ENCODE measurements around the gene CFI.
A peak's percentile ranks its signal among the peaks of the same experiment; 100 is the strongest.

The CFI gene

DNA sequence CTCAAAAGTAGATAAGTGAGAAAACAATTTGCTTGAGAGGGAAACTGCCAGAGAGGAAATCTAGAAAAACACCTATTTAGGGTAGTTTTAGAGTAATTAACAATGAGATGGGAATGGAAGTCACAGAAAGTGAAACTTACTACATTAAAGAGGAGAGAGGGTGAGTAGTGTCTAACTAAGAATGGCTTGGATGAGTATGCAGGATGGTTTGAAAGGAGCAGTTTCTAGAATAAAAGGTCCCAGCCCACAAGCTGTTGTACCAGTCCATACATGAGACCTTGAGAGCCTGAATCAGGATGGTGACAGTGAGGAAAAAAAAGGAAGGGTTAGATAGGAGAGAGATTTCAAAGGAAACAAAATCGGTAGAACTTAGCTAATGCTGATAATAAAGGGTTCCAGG is 15.1 kb upstream of the CFI start:
- Histone ChIP-seq H3K9me3 (ENCODE audit: control insufficient read depth, low read depth, low read length) (no peaks in the 10 kb centered on the region), H3K27ac (ENCODE audit: low read length) (no peak overlapping the region), H3K9ac (ENCODE audit: low read length) (peak overlapping the region; percentile 87), H3K27me3 (ENCODE audit: control insufficient read depth, insufficient read depth, low read length) (no peaks in the 10 kb centered on the region), H3K4me1 (ENCODE audit: control insufficient read depth, low read depth, low read length) (peaks cover 8% of the 10 kb centered on the region), H3K36me3 (ENCODE audit: control insufficient read depth, low read depth, low read length) (peaks cover 46% of the 10 kb centered on the region), H3K4me3 (ENCODE audit: low read length) (peak overlapping the region; percentile 84)

DNA sequence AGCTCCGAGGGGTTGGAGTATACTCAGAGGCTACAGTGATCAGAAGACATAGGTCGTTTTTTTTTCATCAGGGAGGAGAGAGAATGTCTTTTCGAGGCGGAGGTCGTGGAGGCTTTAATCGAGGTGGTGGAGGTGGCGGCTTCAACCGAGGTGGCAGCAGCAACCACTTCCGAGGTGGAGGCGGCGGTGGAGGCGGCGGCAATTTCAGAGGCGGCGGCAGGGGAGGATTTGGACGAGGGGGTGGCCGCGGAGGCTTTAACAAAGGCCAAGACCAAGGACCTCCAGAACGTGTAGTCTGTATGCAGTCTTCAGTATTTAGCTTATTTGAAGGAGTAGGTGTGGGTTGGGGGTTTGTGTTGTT is 14.3 kb upstream of the CFI start:
- H3K27me3 ChIP-seq (ENCODE audit: control insufficient read depth, insufficient read depth, low read length) = no peaks in the 10 kb centered on the region
- H3K36me3 ChIP-seq (ENCODE audit: control insufficient read depth, low read depth, low read length) = peaks cover 38% of the 10 kb centered on the region
- peaks cover 8% of the 10 kb centered on the region for H3K4me1 ChIP-seq (ENCODE audit: control insufficient read depth, low read depth, low read length)
- H3K9me3 ChIP-seq (ENCODE audit: control insufficient read depth, low read depth, low read length) = no peaks in the 10 kb centered on the region
- H3K4me3 ChIP-seq (ENCODE audit: low read length) = peak overlapping the region; percentile 84
- peak overlapping the region; percentile 87 for H3K9ac ChIP-seq (ENCODE audit: low read length)
- H3K27ac ChIP-seq (ENCODE audit: low read length) = peak overlapping the region; percentile 93

DNA sequence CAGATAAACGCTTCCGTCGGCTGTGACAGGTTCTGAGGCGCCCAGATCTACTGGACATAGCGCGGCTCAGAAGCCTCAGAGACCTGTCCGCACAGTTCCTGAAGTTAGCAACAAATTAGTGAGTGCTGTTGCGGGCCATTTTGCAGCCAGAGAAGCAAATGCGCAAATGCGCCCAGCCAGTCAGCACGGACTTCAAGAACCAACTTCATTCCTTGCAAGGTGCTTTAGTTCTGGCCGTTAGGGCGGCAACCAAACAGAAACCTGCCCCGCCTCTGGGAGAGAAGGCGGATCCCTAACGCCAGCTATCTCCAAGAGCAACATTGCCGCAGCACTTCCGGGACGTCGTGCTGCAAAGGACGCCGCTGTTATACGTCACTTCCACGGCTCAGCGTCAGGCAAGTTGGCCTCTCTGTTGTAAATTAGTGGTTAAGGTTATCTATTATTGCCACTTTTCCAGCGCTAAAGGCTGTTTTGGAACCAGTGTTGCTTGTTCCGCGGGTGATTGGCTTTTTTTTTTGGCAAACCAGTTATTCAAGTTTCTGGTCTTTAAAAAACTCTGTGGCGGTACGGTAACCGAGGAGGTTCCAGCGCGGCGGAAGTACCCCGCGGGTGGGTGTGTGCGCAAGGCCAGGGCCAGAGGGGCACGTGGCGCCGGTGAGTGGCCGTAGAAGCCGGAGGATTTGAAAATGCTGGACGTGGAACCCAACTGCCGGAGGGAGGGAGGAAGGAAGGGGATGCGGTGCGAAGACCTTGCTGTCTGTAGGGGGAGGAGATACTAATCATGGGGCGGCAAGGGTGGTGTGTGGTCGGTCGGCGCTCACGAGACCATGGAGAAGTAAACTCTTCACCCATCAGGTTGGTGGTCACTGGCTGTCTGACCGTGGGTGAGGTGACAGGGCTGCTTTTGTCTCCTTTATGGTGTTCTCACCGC is 13.6 kb upstream of the CFI start, which contains the start of gene GAR1:
Gene GAR1 (plus strand): TSS at position 612 of the 931 bp plus-strand sequence. CDS start 403 bp downstream, outside the sequence.
- no peaks in the 10 kb centered on the region for H3K27me3 ChIP-seq (ENCODE audit: control insufficient read depth, insufficient read depth, low read length)
- peak within 1 kb of the TSS; percentile 84 for H3K4me3 ChIP-seq (ENCODE audit: low read length)
- peak within 1 kb of the TSS; percentile 93 for H3K27ac ChIP-seq (ENCODE audit: low read length)
- H3K9ac ChIP-seq (ENCODE audit: low read length) = peak within 1 kb of the TSS; percentile 87
- H3K36me3 ChIP-seq (ENCODE audit: control insufficient read depth, low read depth, low read length) = peaks cover 31% of the 10 kb centered on the region
- peaks cover 12% of the 10 kb centered on the region for H3K4me1 ChIP-seq (ENCODE audit: control insufficient read depth, low read depth, low read length)
- no peaks in the 10 kb centered on the region for H3K9me3 ChIP-seq (ENCODE audit: control insufficient read depth, low read depth, low read length)

DNA sequence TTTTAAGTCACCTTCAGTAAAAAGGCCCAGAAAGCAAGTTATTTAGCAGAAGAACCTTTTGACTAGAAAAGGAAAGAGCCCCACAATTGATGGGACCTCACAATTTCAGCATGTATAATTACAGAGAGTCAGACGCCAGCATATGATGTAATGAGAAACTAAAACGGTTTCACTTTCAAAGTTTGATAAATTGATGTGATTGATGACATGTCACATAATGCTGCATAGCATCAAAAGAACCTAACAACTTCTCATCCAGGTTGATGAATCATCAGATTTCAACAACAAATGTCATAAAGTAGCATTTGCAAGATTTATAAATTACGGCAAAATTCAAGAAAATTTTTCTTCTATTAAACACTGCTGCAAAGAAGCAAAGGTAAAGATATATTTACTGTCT is 9.9 kb upstream of the CFI start:
- no peaks in the 10 kb centered on the region for H3K9me3 ChIP-seq (ENCODE audit: control insufficient read depth, low read depth, low read length)
- peaks cover 12% of the 10 kb centered on the region for H3K4me1 ChIP-seq (ENCODE audit: control insufficient read depth, low read depth, low read length)
- H3K36me3 ChIP-seq (ENCODE audit: control insufficient read depth, low read depth, low read length) = no peaks in the 10 kb centered on the region
- no peak overlapping the region for H3K27ac ChIP-seq (ENCODE audit: low read length)
- H3K4me3 ChIP-seq (ENCODE audit: low read length) = no peak overlapping the region
- H3K9ac ChIP-seq (ENCODE audit: low read length) = no peak overlapping the region
- no peaks in the 10 kb centered on the region for H3K27me3 ChIP-seq (ENCODE audit: control insufficient read depth, insufficient read depth, low read length)

DNA sequence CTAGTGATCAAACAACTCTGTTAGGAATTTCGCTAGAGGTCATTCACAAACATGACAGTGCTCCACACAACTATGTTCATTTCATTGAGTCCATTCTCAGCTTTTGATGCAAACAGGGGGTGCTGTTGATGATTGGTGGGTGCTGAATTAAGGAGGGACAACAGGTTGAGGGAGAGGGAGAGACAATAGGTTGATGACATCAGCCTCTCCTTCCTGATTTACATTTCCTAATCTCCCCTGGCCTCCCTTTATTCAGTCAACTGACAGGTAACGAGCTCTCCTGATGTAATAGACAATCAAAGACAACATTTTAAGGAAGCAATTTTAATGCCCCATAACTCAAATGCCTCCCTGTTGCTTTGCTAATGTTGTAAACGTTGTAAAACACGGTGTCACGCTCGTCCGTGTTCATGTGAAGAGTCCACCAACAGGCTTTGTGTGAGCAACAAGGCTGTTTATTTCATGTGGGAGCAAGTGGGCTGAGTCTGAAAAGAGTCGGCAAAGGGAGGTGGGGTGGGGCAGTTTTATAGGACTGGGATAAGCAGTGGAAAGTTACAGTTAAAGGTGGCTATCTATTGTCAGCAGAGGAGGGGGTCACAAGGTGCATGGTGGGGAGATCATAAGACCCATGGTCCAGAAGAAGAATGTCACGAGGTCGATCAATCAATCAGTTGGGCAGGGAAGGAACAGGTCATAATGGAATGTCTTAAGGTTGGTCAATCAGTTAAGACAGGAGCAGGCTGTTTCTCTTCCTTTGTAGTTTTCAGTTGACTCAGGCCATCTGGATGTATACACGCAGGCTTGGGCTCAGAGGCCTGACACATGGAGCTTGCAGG is 9.0 kb upstream of the CFI start:
- Histone ChIP-seq H3K36me3 (ENCODE audit: control insufficient read depth, low read depth, low read length) (no peaks in the 10 kb centered on the region), H3K9me3 (ENCODE audit: control insufficient read depth, low read depth, low read length) (no peaks in the 10 kb centered on the region), H3K27me3 (ENCODE audit: control insufficient read depth, insufficient read depth, low read length) (no peaks in the 10 kb centered on the region), H3K4me1 (ENCODE audit: control insufficient read depth, low read depth, low read length) (peaks cover 8% of the 10 kb centered on the region), H3K9ac (ENCODE audit: low read length) (no peak overlapping the region), H3K4me3 (ENCODE audit: low read length) (no peak overlapping the region), H3K27ac (ENCODE audit: low read length) (no peak overlapping the region)

DNA sequence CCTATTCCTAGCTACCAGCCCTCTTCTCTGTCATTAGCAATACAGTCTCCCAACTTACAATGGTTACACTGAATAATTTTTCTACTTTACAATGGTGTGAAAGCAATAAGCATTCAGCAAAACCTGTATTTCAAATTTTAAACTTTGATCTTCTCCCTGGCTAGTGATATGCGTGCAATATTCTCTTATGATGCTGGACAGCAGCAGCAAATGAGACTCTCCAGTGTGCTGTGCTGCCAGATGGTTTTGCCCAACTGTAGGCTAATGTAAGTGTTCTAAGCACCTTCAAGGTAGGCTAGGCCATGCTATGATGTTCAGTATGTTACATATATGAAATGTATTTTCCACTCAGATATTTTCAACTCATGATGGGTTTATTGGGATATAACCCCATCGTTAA is 7.9 kb upstream of the CFI start:
- no peaks in the 10 kb centered on the region for H3K36me3 ChIP-seq (ENCODE audit: control insufficient read depth, low read depth, low read length)
- H3K27me3 ChIP-seq (ENCODE audit: control insufficient read depth, insufficient read depth, low read length) = no peaks in the 10 kb centered on the region
- no peak overlapping the region for H3K4me3 ChIP-seq (ENCODE audit: low read length)
- H3K9ac ChIP-seq (ENCODE audit: low read length) = no peak overlapping the region
- peaks cover 8% of the 10 kb centered on the region for H3K4me1 ChIP-seq (ENCODE audit: control insufficient read depth, low read depth, low read length)
- H3K9me3 ChIP-seq (ENCODE audit: control insufficient read depth, low read depth, low read length) = no peaks in the 10 kb centered on the region
- H3K27ac ChIP-seq (ENCODE audit: low read length) = no peak overlapping the region

DNA sequence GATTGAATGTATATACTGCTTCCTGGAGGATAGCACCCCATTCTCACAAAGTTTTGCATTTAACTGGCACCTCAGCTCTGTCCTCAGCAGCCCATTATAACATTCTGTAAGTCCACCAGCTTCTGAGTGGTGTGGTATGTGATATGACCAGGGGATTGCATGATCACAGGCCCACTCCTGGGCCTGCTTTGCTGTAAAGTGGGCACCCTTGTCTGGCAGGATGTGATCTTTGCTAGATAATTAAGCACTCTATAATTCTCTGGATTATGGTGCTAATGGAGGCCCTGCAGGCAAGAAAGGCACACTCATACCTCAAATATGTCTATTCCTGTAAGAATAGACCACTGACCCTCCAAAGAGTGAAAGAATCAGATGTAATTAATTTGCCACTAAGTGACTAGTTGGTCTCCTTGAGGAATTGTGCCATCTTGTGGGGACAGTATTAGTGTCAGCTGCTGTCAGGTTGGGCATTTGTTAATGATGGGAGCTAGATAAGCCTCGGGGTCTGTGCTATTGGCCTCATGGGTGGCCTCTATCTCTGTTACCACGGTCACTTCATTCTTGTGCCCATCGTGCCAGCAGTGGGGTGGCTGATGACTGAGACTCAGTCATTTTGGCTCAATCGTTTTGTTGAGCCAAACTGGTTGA is 2.2 kb upstream of the CFI start:
- Histone ChIP-seq H3K9ac (ENCODE audit: low read length) (no peak overlapping the region), H3K9me3 (ENCODE audit: control insufficient read depth, low read depth, low read length) (no peaks in the 10 kb centered on the region), H3K36me3 (ENCODE audit: control insufficient read depth, low read depth, low read length) (no peaks in the 10 kb centered on the region), H3K27ac (ENCODE audit: low read length) (no peak overlapping the region), H3K4me3 (ENCODE audit: low read length) (no peak overlapping the region), H3K4me1 (ENCODE audit: control insufficient read depth, low read depth, low read length) (no peaks in the 10 kb centered on the region), H3K27me3 (ENCODE audit: control insufficient read depth, insufficient read depth, low read length) (no peaks in the 10 kb centered on the region)

DNA sequence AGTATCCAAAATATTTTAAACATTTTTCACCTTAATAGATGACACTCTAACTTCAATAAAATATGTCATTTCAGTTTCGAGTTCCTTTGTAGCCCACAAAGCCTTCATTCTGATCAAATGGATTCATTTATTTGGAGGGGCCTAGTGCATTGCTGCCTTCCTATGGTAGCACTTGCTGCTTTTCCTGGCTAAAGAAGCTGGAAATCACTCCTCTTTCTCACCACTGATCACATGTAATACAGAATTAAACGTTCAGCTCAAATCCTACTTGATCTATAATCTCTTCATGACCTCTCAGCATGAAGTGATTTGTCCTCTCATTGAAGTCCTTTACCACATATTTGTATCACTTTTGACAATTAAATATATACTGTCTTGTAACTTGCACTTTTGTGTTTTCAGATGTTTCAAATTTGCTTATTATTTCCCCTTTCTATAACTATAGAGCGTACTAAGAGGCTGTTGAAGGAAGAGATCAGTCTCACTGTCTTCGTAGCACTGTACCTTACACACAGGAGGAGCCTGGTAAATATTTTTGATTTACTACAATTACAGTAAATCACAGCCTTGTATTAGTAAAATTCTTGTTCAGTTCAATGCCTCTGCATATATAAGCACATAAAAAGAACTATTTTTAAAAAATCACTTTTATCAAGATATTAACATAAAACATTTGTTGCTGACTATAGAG is 555 bp downstream of the CFI start:
- Histone ChIP-seq H3K27ac (ENCODE audit: low read length) (no peak overlapping the region), H3K36me3 (ENCODE audit: control insufficient read depth, low read depth, low read length) (no peaks in the 10 kb centered on the region), H3K27me3 (ENCODE audit: control insufficient read depth, insufficient read depth, low read length) (no peaks in the 10 kb centered on the region), H3K9ac (ENCODE audit: low read length) (no peak overlapping the region), H3K4me3 (ENCODE audit: low read length) (no peak overlapping the region), H3K9me3 (ENCODE audit: control insufficient read depth, low read depth, low read length) (no peaks in the 10 kb centered on the region), H3K4me1 (ENCODE audit: control insufficient read depth, low read depth, low read length) (no peaks in the 10 kb centered on the region)

DNA sequence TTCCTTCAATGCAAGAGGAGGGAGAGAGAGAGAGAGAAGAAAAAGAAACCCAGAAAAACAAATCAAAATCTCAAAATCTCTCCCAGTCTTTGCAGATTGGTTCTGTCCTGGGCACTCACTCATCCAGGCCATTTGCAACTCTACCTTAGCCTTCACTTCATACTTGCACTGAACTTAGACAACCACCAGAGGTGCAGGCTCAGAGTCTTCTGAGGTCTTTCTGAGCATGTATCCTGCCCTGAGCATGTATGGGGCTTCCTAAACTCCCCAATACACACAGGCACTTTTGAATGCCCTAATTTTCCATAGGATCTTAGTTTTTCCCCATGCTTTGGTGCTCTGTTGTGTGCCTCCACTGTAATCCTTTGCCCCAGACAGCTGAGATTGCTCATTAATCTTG is 2.9 kb downstream of the CFI start:
- no peak overlapping the region for H3K4me3 ChIP-seq (ENCODE audit: low read length)
- H3K36me3 ChIP-seq (ENCODE audit: control insufficient read depth, low read depth, low read length) = no peaks in the 10 kb centered on the region
- H3K4me1 ChIP-seq (ENCODE audit: control insufficient read depth, low read depth, low read length) = no peaks in the 10 kb centered on the region
- H3K9me3 ChIP-seq (ENCODE audit: control insufficient read depth, low read depth, low read length) = no peaks in the 10 kb centered on the region
- no peaks in the 10 kb centered on the region for H3K27me3 ChIP-seq (ENCODE audit: control insufficient read depth, insufficient read depth, low read length)
- no peak overlapping the region for H3K9ac ChIP-seq (ENCODE audit: low read length)
- H3K27ac ChIP-seq (ENCODE audit: low read length) = no peak overlapping the region

DNA sequence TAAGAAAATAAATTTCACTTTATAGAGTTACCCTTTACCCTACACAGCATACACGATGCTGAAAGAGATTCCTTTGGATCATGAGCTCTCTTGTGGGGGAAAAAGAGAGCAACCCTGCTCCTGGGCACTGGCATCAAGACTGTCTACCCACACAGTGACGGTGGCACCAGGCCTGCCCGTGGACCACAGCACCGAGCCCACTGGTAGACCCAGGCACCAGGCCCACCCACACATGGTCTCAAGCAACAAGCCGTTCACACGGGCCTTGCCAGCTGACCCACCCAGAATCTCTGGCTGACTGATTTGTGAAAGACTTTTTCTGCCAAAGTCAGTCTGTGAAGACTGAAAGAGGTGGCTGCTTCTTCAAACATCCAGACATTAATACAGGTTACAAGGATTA is 6.7 kb downstream of the CFI start:
- H3K27ac ChIP-seq (ENCODE audit: low read length) = no peak overlapping the region
- H3K9me3 ChIP-seq (ENCODE audit: control insufficient read depth, low read depth, low read length) = no peaks in the 10 kb centered on the region
- no peaks in the 10 kb centered on the region for H3K27me3 ChIP-seq (ENCODE audit: control insufficient read depth, insufficient read depth, low read length)
- H3K36me3 ChIP-seq (ENCODE audit: control insufficient read depth, low read depth, low read length) = no peaks in the 10 kb centered on the region
- H3K4me3 ChIP-seq (ENCODE audit: low read length) = no peak overlapping the region
- no peak overlapping the region for H3K9ac ChIP-seq (ENCODE audit: low read length)
- H3K4me1 ChIP-seq (ENCODE audit: control insufficient read depth, low read depth, low read length) = no peaks in the 10 kb centered on the region

DNA sequence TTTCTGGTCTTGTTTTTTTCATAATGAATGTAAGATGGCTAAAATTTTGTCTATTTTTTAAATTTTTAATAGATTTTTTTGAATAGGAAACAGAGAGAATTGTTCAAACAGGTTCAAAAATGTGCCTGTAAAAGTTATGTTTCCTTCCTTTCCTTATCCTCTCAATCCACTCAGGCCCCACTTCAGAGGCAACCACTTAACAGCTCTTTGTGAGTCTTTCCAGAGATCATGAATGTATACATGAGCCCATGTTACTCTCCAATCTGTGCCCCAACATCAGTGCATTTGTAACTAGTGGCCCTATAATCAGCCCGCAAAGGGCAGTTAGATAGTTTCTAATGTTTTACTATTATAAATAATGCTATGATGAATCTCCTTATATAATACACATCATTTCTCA is 14.0 kb downstream of the CFI start:
- Histone ChIP-seq H3K9ac (ENCODE audit: low read length) (no peak overlapping the region), H3K4me3 (ENCODE audit: low read length) (no peak overlapping the region), H3K9me3 (ENCODE audit: control insufficient read depth, low read depth, low read length) (no peaks in the 10 kb centered on the region), H3K4me1 (ENCODE audit: control insufficient read depth, low read depth, low read length) (no peaks in the 10 kb centered on the region), H3K27ac (ENCODE audit: low read length) (no peak overlapping the region), H3K27me3 (ENCODE audit: control insufficient read depth, insufficient read depth, low read length) (no peaks in the 10 kb centered on the region), H3K36me3 (ENCODE audit: control insufficient read depth, low read depth, low read length) (no peaks in the 10 kb centered on the region)
